ENCODE results near the gene CALML4.
"Not testable (repeated sequence)": the region's sequence is repeated elsewhere in the genome, so short reads cannot be mapped to it uniquely, and the experiment has no call there.

The CALML4 gene

GRCh38 chr15:68227643-68228142 is 22.6 kb upstream of the CALML4 start:
- Histone ChIP-seq H3K27me3 (ENCODE audit: insufficient read depth, low read length) (no peaks in the 10 kb centered on the region), H3F3A (ENCODE audit: insufficient read depth, low read length) (no peaks in the 10 kb centered on the region), H4K20me1 (ENCODE audit: insufficient read depth, low read length) (no peaks in the 10 kb centered on the region), H3K4me1 (ENCODE audit: insufficient read depth, low read length, severe bottlenecking) (peaks cover 43% of the 10 kb centered on the region), H3K9ac (ENCODE audit: low read length) (peak overlapping the region; percentile 83), H3K4me3 (ENCODE audit: low read depth, low read length, poor library complexity, severe bottlenecking) (peak overlapping the region; percentile 77), H3K4me2 (ENCODE audit: low read length) (peak overlapping the region; percentile 73), H3K79me2 (ENCODE audit: insufficient read depth, low read length) (peaks cover 53% of the 10 kb centered on the region), H3K36me3 (ENCODE audit: insufficient read depth, low read length) (peaks cover 9% of the 10 kb centered on the region; the same call in 1 of the 2 replicates), H3K27ac (ENCODE audit: low read depth, low read length, poor library complexity, severe bottlenecking) (peak overlapping the region; percentile 52), H2AFZ (ENCODE audit: low read length) (no peak overlapping the region), H3K9me3 (ENCODE audit: low read length) (no peaks in the 10 kb centered on the region), H3K9me2 (ENCODE audit: low read depth, low read length) (no peaks in the 10 kb centered on the region)
- TF ChIP-seq CTCF (IDR thresholded peaks at IDR 0.05; ENCODE audit: low read length), result no peak
- no peak for TF ChIP-seq EZH2 (IDR thresholded peaks at IDR 0.05; ENCODE audit: borderline replicate concordance, low read length)

- not testable (repeated sequence) for H3K36me3 ChIP-seq (ENCODE audit: insufficient read depth, low read length); H3K27me3 ChIP-seq (ENCODE audit: insufficient read depth, low read length); H4K20me1 ChIP-seq (ENCODE audit: insufficient read depth, low read length); H3K4me3 ChIP-seq (ENCODE audit: low read depth, low read length, poor library complexity, severe bottlenecking); H2AFZ ChIP-seq (ENCODE audit: low read length); H3K9me2 ChIP-seq (ENCODE audit: low read depth, low read length); H3K9me3 ChIP-seq (ENCODE audit: low read length); H3K9ac ChIP-seq (ENCODE audit: low read length); H3F3A ChIP-seq (ENCODE audit: insufficient read depth, low read length)
- Histone ChIP-seq H3K4me2 (ENCODE audit: low read length) (peak overlapping the region; percentile 4; the same call in 1 of the 2 replicates), H3K79me2 (ENCODE audit: insufficient read depth, low read length) (peaks cover 54% of the 10 kb centered on the region), H3K4me1 (ENCODE audit: insufficient read depth, low read length, severe bottlenecking) (peaks cover 39% of the 10 kb centered on the region), H3K27ac (ENCODE audit: low read depth, low read length, poor library complexity, severe bottlenecking) (peak overlapping the region; percentile 28)
Observed at GRCh38 chr15:68225442-68225841, 20.3 kb upstream of the CALML4 start.

- H2AFZ ChIP-seq (ENCODE audit: low read length), result no peak overlapping the region
- peaks cover 62% of the 10 kb centered on the region for H3K79me2 ChIP-seq (ENCODE audit: insufficient read depth, low read length)
- H3K9ac ChIP-seq (ENCODE audit: low read length), result no peak overlapping the region
- H4K20me1 ChIP-seq (ENCODE audit: insufficient read depth, low read length), result no peaks in the 10 kb centered on the region
- H3K4me3 ChIP-seq (ENCODE audit: low read depth, low read length, poor library complexity, severe bottlenecking), result no peak overlapping the region
- no peaks in the 10 kb centered on the region for H3F3A ChIP-seq (ENCODE audit: insufficient read depth, low read length)
- H3K4me2 ChIP-seq (ENCODE audit: low read length), result peak overlapping the region; percentile 4; the same call in 1 of the 2 replicates
- H3K36me3 ChIP-seq (ENCODE audit: insufficient read depth, low read length), result peaks cover 16% of the 10 kb centered on the region
- no peaks in the 10 kb centered on the region for H3K9me2 ChIP-seq (ENCODE audit: low read depth, low read length)
- peak overlapping the region; percentile 28 for H3K27ac ChIP-seq (ENCODE audit: low read depth, low read length, poor library complexity, severe bottlenecking)
- no peak for TF ChIP-seq EZH2 (IDR thresholded peaks at IDR 0.05; ENCODE audit: borderline replicate concordance, low read length)
- no peak for TF ChIP-seq CTCF (IDR thresholded peaks at IDR 0.05; ENCODE audit: low read length)
- no peaks in the 10 kb centered on the region for H3K27me3 ChIP-seq (ENCODE audit: insufficient read depth, low read length)
- H3K4me1 ChIP-seq (ENCODE audit: insufficient read depth, low read length, severe bottlenecking), result peaks cover 32% of the 10 kb centered on the region
- H3K9me3 ChIP-seq (ENCODE audit: low read length), result no peaks in the 10 kb centered on the region
Observed at GRCh38 chr15:68224546-68225250, 19.6 kb upstream of the CALML4 start.

- Histone ChIP-seq H3K9ac (ENCODE audit: low read length) (no peak overlapping the region), H3F3A (ENCODE audit: insufficient read depth, low read length) (no peaks in the 10 kb centered on the region), H3K4me2 (ENCODE audit: low read length) (no peak overlapping the region), H3K36me3 (ENCODE audit: insufficient read depth, low read length) (peaks cover 22% of the 10 kb centered on the region), H3K9me3 (ENCODE audit: low read length) (no peaks in the 10 kb centered on the region), H3K4me1 (ENCODE audit: insufficient read depth, low read length, severe bottlenecking) (peaks cover 32% of the 10 kb centered on the region), H3K79me2 (ENCODE audit: insufficient read depth, low read length) (peaks cover 65% of the 10 kb centered on the region), H2AFZ (ENCODE audit: low read length) (no peak overlapping the region), H3K27ac (ENCODE audit: low read depth, low read length, poor library complexity, severe bottlenecking) (no peak overlapping the region), H3K27me3 (ENCODE audit: insufficient read depth, low read length) (no peaks in the 10 kb centered on the region), H3K9me2 (ENCODE audit: low read depth, low read length) (no peaks in the 10 kb centered on the region), H3K4me3 (ENCODE audit: low read depth, low read length, poor library complexity, severe bottlenecking) (no peak overlapping the region), H4K20me1 (ENCODE audit: insufficient read depth, low read length) (no peaks in the 10 kb centered on the region)
- TF ChIP-seq EZH2 (IDR thresholded peaks at IDR 0.05; ENCODE audit: borderline replicate concordance, low read length) (no peak), CTCF (IDR thresholded peaks at IDR 0.05; ENCODE audit: low read length) (no peak)
Observed at GRCh38 chr15:68224108-68224507, 19.0 kb upstream of the CALML4 start.

Measured in OCI-LY1 (cell line).